Measurements from ENCODE around the gene BRAT1.
"Not testable (repeated sequence)": the region's sequence is repeated elsewhere in the genome, so short reads cannot be mapped to it uniquely, and the experiment has no call there.

BRAT1 gene

GRCh38 chr7:2583798-2584580 is 28.7 kb upstream of the BRAT1 start:
- DNase-seq: no peak

GRCh38 chr7:2582006-2582735 is 26.8 kb upstream of the BRAT1 start:
- DNase-seq: no peak

- DNase-seq: no peak
These were observed 25.3 kb upstream of the BRAT1 start for GRCh38 chr7:2580636-2581035.

- no peak for DNase-seq
These were observed 22.8 kb upstream of the BRAT1 start for GRCh38 chr7:2577914-2578680.

- DNase-seq: no peak
These were observed 21.6 kb upstream of the BRAT1 start for GRCh38 chr7:2576742-2577491.

GRCh38 chr7:2575733-2576340 is 20.5 kb upstream of the BRAT1 start:
- DNase-seq: no peak

GRCh38 chr7:2575046-2575732 is 19.9 kb upstream of the BRAT1 start:
- DNase-seq: no peak

- no peak for DNase-seq
These were observed 18.4 kb upstream of the BRAT1 start for GRCh38 chr7:2573761-2574160.

GRCh38 chr7:2572101-2572842 is 16.9 kb upstream of the BRAT1 start:
- peak in 1 of 2 experiments; percentile 15 for DNase-seq

GRCh38 chr7:2571409-2571808 is 16.1 kb upstream of the BRAT1 start:
- no peak for DNase-seq

GRCh38 chr7:2570021-2570420 is 14.7 kb upstream of the BRAT1 start:
- no peak for DNase-seq

GRCh38 chr7:2569421-2569820 is 14.1 kb upstream of the BRAT1 start:
- no peak for DNase-seq

GRCh38 chr7:2568521-2569223 is 13.3 kb upstream of the BRAT1 start:
- no peak for DNase-seq

GRCh38 chr7:2567679-2568278 is 12.5 kb upstream of the BRAT1 start:
- DNase-seq: no peak

- DNase-seq: peak; percentile 13 to 20
These were observed 11.8 kb upstream of the BRAT1 start for GRCh38 chr7:2566890-2567678.

GRCh38 chr7:2566348-2566889 is 11.1 kb upstream of the BRAT1 start:
- no peak for DNase-seq

- no peak for DNase-seq
These were observed 9.7 kb upstream of the BRAT1 start for GRCh38 chr7:2564970-2565540.

- DNase-seq: not testable (repeated sequence)
These were observed 8.6 kb upstream of the BRAT1 start for GRCh38 chr7:2563955-2564354.

Data from activated CD4-positive, alpha-beta T cell treated with anti-CD3 and anti-CD28 coated beads, Interleukin-2, amount 50 U/mL, for 4 hours (primary cell).